K562 (cell line): ENCODE results near the gene SNCB. TPM values are rescaled to one million over a fixed set of nuclear protein-coding genes. Genes with fewer than 3 reads are reported as not detected.

Experiments used
- CGGBP1 ChIP-seq: fragments of 250-450 bp; sonication (Bioruptor Pico); IDR thresholded peaks from 2 replicates; pipeline ENCODE4 v1.9.0; 2021; ENCODE audit warnings: mild to moderate bottlenecking
- CXXC5 ChIP-seq: fragments of 250-450 bp; sonication (Bioruptor Pico); IDR thresholded peaks from 2 replicates; pipeline ENCODE4 v1.8.0; 2022; ENCODE audit warnings: inconsistent platforms, mild to moderate bottlenecking, moderate library complexity
- GABPA ChIP-seq: fragments of 200-800 bp; sonication (Bioruptor generic); conservative IDR thresholded peaks from 2 replicates; pipeline ENCODE4 v1.6.1; 2016; ENCODE audit warnings: low read depth, missing genetic modification characterization, missing compliant biosample characterization
- HDGF ChIP-seq: fragments of 450-650 bp; IDR thresholded peaks from 2 replicates; pipeline ENCODE4 v1.6.1; 2016
- HSF4 ChIP-seq: fragments of 250-450 bp; sonication (Bioruptor Pico); IDR thresholded peaks from 2 replicates; pipeline ENCODE4 v2.1.2; 2022; ENCODE audit warnings: mild to moderate bottlenecking, moderate library complexity, borderline replicate concordance
- KLF6 ChIP-seq: fragments of 250-450 bp; sonication (Bioruptor Pico); IDR thresholded peaks from 2 replicates; pipeline ENCODE4 v1.4.0; 2020; ENCODE audit warnings: mild to moderate bottlenecking, moderate library complexity, borderline replicate concordance
- MTF1 ChIP-seq: fragments of 250-450 bp; sonication (Bioruptor Pico); IDR thresholded peaks from 2 replicates; pipeline ENCODE4 v1.9.0; 2021; ENCODE audit warnings: moderate library complexity, mild to moderate bottlenecking, inconsistent platforms, borderline replicate concordance
- NUFIP1 ChIP-seq: fragments of 450-650 bp; IDR thresholded peaks from 2 replicates; pipeline ENCODE4 v1.6.1; 2018; ENCODE audit not compliant: partially characterized antibody
- PHTF2 ChIP-seq: fragments of 250-450 bp; sonication (Bioruptor Pico); IDR thresholded peaks from 2 replicates; pipeline ENCODE4 v1.5.0; 2021; ENCODE audit warnings: mild to moderate bottlenecking
- RBM17 ChIP-seq: fragments of 200-400 bp; formaldehyde crosslinking; IDR thresholded peaks from 2 replicates; pipeline ENCODE4 v1.6.1; 2017; ENCODE audit warnings: low read depth, mild to moderate bottlenecking, low read length, borderline replicate concordance
- SIRT6 ChIP-seq: IDR thresholded peaks from one replicate; pipeline ENCODE4 v1.6.1; 2012; ENCODE audit warnings: low read depth, mild to moderate bottlenecking, control low read depth, inconsistent platforms, low read length, moderate library complexity
- TSC22D4 ChIP-seq: fragments of 450-650 bp; IDR thresholded peaks from 2 replicates; pipeline ENCODE4 v1.6.1; 2016; ENCODE audit warnings: missing genetic modification characterization, missing biosample characterization, control low read depth
- YY1 ChIP-seq, 3 experiments: IDR thresholded peaks; 2 replicates each; pipeline ENCODE4 v1.6.1; 2011; ENCODE audit warnings: low read length in 2 of 3, mild to moderate bottlenecking in 2 of 3, moderate library complexity in 2 of 3, borderline replicate concordance in 1 of 3, control low read depth in 1 of 3, low read depth in 1 of 3; ENCODE audit not compliant: insufficient read depth in 3 of 3, insufficient replicate concordance in 2 of 3, control insufficient read depth in 1 of 3, insufficient read length in 1 of 3; ENCODE audit errors: extremely low read depth in 1 of 3
- ZBTB17 ChIP-seq: fragments of 450-650 bp; formaldehyde crosslinking; IDR thresholded peaks from 2 replicates; pipeline ENCODE4 v1.4.0; 2020; ENCODE audit warnings: mild to moderate bottlenecking
- ZNF184 ChIP-seq: sonication (generic); formaldehyde crosslinking; IDR thresholded peaks from 2 replicates; pipeline ENCODE4 v1.5.0; 2020; ENCODE audit warnings: missing genetic modification reagents
- ZNF318 ChIP-seq, 2 experiments: fragments of 450-650 bp; IDR thresholded peaks; 2 replicates each; pipeline ENCODE4 v1.6.1; 2016; ENCODE audit warnings: mild to moderate bottlenecking in 2 of 2, borderline replicate concordance in 1 of 2, low read depth in 1 of 2, moderate library complexity in 1 of 2
- ZNF436 ChIP-seq: fragments of 250-450, 450-650 bp; sonication (Bioruptor Pico); formaldehyde crosslinking; IDR thresholded peaks from 2 replicates; pipeline ENCODE4 v1.7.0; 2020; ENCODE audit warnings: mild to moderate bottlenecking
- ZNF75A ChIP-seq: fragments of 450-650 bp; formaldehyde crosslinking; IDR thresholded peaks from 2 replicates; pipeline ENCODE4 v1.4.0; 2020; ENCODE audit warnings: mild to moderate bottlenecking
- polyA plus RNA-seq, 8 experiments: library from polyadenylated mRNA; depleted of rRNA in 4 of 8; stranded (reverse) in 5 of 8; unstranded in 3 of 8; fragments of >200 nt; fragmentation: Nextera tagmentation in 2 of 8; fragmentation: Illumina TruSeq in 1 of 8; extraction: Ambion mirVana in 2 of 8; extraction: Trizol in 1 of 8; gene quantifications; 2 replicates each; pipeline versions ENCODE4 v1.2.1 to v1.2.3, GENCODE V29; 2011 to 2014; ENCODE audit warnings: inconsistent platforms in 1 of 8, missing spikeins in 1 of 8
- total RNA-seq, 7 experiments: library from RNA; depleted of rRNA in 6 of 7; stranded (reverse); fragments of >200 nt in 6 of 7; fragmentation: Illumina TruSeq in 2 of 7; extraction: Trizol in 2 of 7; gene quantifications; 2 replicates each; pipeline versions ENCODE4 v1.2.1 to v1.2.3, GENCODE V29; 2011 to 2021; ENCODE audit warnings: low replicate concordance in 1 of 7
- TF ChIP-seq, protein P1 (sequence below), 2 experiments: IDR thresholded peaks; 2 replicates each; pipeline ENCODE4 v1.6.1; 2011; ENCODE audit warnings: borderline replicate concordance in 1 of 2, control low read depth in 1 of 2, low read depth in 1 of 2, low read length in 1 of 2, mild to moderate bottlenecking in 1 of 2, mixed read lengths in 1 of 2, moderate library complexity in 1 of 2; ENCODE audit not compliant: insufficient read depth in 1 of 2, insufficient read length in 1 of 2, poor library complexity in 1 of 2, severe bottlenecking in 1 of 2; ENCODE audit errors: extremely low read depth in 1 of 2

Gene SNCB
- total and polyA plus RNA-seq, 9 of the 15 experiments (the other 6 are each of a cell fraction or from before 2014, with no cell fraction given): not detected

DNA sequence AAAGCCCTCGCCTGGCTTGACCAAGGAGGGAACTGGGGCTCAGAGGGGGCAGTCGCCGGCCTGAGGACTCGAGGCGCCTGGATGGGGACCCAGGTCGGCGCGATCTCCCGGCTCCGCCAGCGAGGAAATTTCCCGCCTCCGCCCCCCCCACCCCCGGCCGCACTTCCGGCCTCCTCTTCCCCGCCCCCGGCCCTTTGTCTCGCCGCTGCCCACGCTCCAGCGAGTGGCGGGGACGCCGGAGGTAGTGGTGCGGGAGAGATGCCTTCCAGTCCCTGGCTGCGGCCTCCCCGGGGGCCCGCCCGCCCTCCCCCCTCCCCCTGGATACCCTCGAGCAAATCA is 19.9 kb downstream of the SNCB start (continued):
- TF ChIP-seq YY1 (IDR thresholded peaks at IDR 0.05; ENCODE audit: borderline replicate concordance in 1 of 3, control insufficient read depth in 1 of 3, extremely low read depth in 1 of 3, insufficient read depth in 3 of 3, insufficient read length in 1 of 3, insufficient replicate concordance in 2 of 3, low read depth in 1 of 3, low read length in 2 of 3) (no peak), HSF4 (no peak), ZBTB17 (CRISPR knock-in tag) (no peak), ZNF318 (IDR thresholded peaks at IDR 0.05; ENCODE audit: borderline replicate concordance in 1 of 2, low read depth in 1 of 2) (no peak), CGGBP1 (CRISPR knock-in tag) (no peak), MTF1 (CRISPR knock-in tag) (no peak), PHTF2 (CRISPR knock-in tag) (no peak), ZNF75A (CRISPR knock-in tag) (no peak), NUFIP1 (no peak), ZNF436 (CRISPR knock-in tag) (no peak), SIRT6 (no peak), KLF6 (CRISPR knock-in tag) (no peak), HDGF (no peak), CXXC5 (no peak), RBM17 (no peak), GABPA (tag) (peak; percentile 67), ZNF184 (CRISPR knock-in tag) (no peak), TSC22D4 (no peak)
- TF ChIP-seq, protein P1, sequence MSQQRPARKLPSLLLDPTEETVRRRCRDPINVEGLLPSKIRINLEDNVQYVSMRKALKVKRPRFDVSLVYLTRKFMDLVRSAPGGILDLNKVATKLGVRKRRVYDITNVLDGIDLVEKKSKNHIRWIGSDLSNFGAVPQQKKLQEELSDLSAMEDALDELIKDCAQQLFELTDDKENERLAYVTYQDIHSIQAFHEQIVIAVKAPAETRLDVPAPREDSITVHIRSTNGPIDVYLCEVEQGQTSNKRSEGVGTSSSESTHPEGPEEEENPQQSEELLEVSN (IDR thresholded peaks at IDR 0.05; ENCODE audit: borderline replicate concordance in 1 of 2, extremely low read depth in 1 of 2, insufficient read depth in 1 of 2, insufficient read length in 1 of 2, low read depth in 1 of 2, low read length in 1 of 2, poor library complexity in 1 of 2, severe bottlenecking in 1 of 2): peak in 1 of 2 experiments; percentile 55
- TF ChIP-seq, all 486 proteins: peak for 4
